ENCODE measurements around the gene TMEM168. TPM values are rescaled to one million over a fixed set of nuclear protein-coding genes. Genes with fewer than 3 reads are reported as not detected.

The TMEM168 gene
- polyA plus RNA-seq, 3 donors: 7.0 to 14.7 (median 14.6) TPM

DNA sequence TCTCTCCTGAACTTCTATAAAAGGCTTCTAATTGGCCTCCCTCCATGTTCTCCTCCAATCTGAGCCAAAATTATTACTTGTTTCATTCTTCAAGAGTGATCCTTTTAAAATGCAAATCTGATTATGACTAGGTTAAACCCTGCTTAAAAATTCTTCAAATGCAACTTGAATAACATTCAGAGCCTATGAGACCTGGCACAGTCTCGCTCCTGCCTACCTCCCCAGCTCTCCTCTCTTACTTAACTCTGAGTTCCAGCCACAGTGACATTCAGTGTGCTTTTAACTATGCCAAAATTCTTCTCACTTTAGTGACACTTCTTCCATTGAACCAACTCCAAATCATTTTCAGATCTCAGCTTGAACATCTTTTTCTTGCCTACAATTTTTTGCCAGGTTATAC lies 68.8 kb downstream of the TMEM168 start:
- no peak overlapping the region for H2AFZ ChIP-seq (ENCODE audit: insufficient read depth, low read depth, low read length, poor library complexity, severe bottlenecking)
- TF ChIP-seq, protein P1, sequence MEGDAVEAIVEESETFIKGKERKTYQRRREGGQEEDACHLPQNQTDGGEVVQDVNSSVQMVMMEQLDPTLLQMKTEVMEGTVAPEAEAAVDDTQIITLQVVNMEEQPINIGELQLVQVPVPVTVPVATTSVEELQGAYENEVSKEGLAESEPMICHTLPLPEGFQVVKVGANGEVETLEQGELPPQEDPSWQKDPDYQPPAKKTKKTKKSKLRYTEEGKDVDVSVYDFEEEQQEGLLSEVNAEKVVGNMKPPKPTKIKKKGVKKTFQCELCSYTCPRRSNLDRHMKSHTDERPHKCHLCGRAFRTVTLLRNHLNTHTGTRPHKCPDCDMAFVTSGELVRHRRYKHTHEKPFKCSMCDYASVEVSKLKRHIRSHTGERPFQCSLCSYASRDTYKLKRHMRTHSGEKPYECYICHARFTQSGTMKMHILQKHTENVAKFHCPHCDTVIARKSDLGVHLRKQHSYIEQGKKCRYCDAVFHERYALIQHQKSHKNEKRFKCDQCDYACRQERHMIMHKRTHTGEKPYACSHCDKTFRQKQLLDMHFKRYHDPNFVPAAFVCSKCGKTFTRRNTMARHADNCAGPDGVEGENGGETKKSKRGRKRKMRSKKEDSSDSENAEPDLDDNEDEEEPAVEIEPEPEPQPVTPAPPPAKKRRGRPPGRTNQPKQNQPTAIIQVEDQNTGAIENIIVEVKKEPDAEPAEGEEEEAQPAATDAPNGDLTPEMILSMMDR (IDR thresholded peaks at IDR 0.05): no peak
- no peaks in the 10 kb centered on the region for H3K36me3 Mint-ChIP-seq
- no peak overlapping the region for H3K4me3 Mint-ChIP-seq
- no peaks in the 10 kb centered on the region for H4K20me1 ChIP-seq (ENCODE audit: insufficient read depth, low read length)
- H3K36me3 ChIP-seq (replicated peaks in 1 of 2; ENCODE audit: control insufficient read depth in 1 of 2, insufficient read depth in 2 of 2, low read length in 2 of 2): no peaks in the 10 kb centered on the region
- no peaks in the 10 kb centered on the region for H3K4me1 Mint-ChIP-seq
- H3K4me3 ChIP-seq (replicated peaks in 1 of 3; ENCODE audit: low read depth in 2 of 3, low read length in 3 of 3): no peak overlapping the region
- no peak overlapping the region for H3K27ac ChIP-seq (ENCODE audit: low read depth in 1 of 2, low read length in 2 of 2)
- H3K4me1 ChIP-seq (ENCODE audit: control insufficient read depth in 1 of 2, insufficient read depth in 2 of 2, low read length in 2 of 2): no peaks in the 10 kb centered on the region
- peaks cover 0 to 3% of the 10 kb centered on the region in 2 donors for H3K9me3 ChIP-seq (replicated peaks in 1 of 2; ENCODE audit: control insufficient read depth in 1 of 2, insufficient read depth in 1 of 2, low read length in 2 of 2)
- H3K9me3 Mint-ChIP-seq: peaks cover 2 to 10% (median 3%) of the 10 kb centered on the region in 7 donors
- H3K79me2 ChIP-seq (ENCODE audit: insufficient read depth, low read length): no peaks in the 10 kb centered on the region
- no peaks in the 10 kb centered on the region for H3K27me3 ChIP-seq (ENCODE audit: control insufficient read depth in 2 of 2, insufficient read depth in 2 of 2, low read length in 2 of 2)
- intact Hi-C loops (cut with micrococcal nuclease): no loop called here
- no peak for DNase-seq
- no peak overlapping the region for H3K9ac ChIP-seq (ENCODE audit: insufficient read depth, low read length, poor library complexity, severe bottlenecking)
- WGBS (ENCODE audit: insufficient coverage): 100% methylated on average over 1 of the region's 1 CpG
- no peak overlapping the region for H3K27ac Mint-ChIP-seq
- H3K27me3 Mint-ChIP-seq (ENCODE audit: low read depth in 3 of 3): peaks cover 0 to 2% (median 0%) of the 10 kb centered on the region in 3 donors
- no peak overlapping the region for H3K4me2 ChIP-seq (replicated peaks; ENCODE audit: extremely low read depth, low read length, poor library complexity, severe bottlenecking)

DNA sequence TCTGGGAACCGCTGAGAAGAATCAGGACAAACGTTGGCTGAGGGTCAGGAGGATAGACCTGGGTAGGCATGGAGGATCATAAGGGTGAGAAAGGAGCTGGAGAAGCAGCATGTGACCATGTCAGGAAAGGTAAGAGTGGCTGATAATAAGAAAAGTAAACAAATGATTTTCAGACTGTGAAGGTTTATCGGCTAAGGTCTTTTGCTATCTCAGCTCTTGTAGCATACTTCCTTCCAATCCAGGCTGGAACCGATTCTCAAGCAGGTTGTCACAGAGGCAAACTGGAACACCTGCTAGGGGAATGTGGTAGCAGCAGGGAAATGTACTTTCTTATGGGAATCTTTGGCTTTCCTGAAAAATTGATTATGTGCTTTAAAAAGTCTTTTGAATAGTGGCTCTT lies 74.7 kb downstream of the TMEM168 start:
- Histone ChIP-seq H3K9ac (ENCODE audit: insufficient read depth, low read length, poor library complexity, severe bottlenecking) (no peak overlapping the region), H3K36me3 (replicated peaks in 1 of 2; ENCODE audit: control insufficient read depth in 1 of 2, insufficient read depth in 2 of 2, low read length in 2 of 2) (no peaks in the 10 kb centered on the region), H4K20me1 (ENCODE audit: insufficient read depth, low read length) (no peaks in the 10 kb centered on the region), H3K4me1 (ENCODE audit: control insufficient read depth in 1 of 2, insufficient read depth in 2 of 2, low read length in 2 of 2) (no peaks in the 10 kb centered on the region), H3K79me2 (ENCODE audit: insufficient read depth, low read length) (no peaks in the 10 kb centered on the region), H3K27me3 (ENCODE audit: control insufficient read depth in 2 of 2, insufficient read depth in 2 of 2, low read length in 2 of 2) (no peaks in the 10 kb centered on the region), H3K9me3 (replicated peaks in 1 of 2; ENCODE audit: control insufficient read depth in 1 of 2, insufficient read depth in 1 of 2, low read length in 2 of 2) (no peaks in the 10 kb centered on the region), H2AFZ (ENCODE audit: insufficient read depth, low read depth, low read length, poor library complexity, severe bottlenecking) (no peak overlapping the region), H3K27ac (ENCODE audit: low read depth in 1 of 2, low read length in 2 of 2) (no peak overlapping the region), H3K4me3 (replicated peaks in 1 of 3; ENCODE audit: low read depth in 2 of 3, low read length in 3 of 3) (no peak overlapping the region), H3K4me2 (replicated peaks; ENCODE audit: extremely low read depth, low read length, poor library complexity, severe bottlenecking) (no peak overlapping the region)
- H3K27ac Mint-ChIP-seq: no peak overlapping the region
- H3K9me3 Mint-ChIP-seq: peaks cover 0 to 12% (median 2%) of the 10 kb centered on the region in 7 donors
- H3K36me3 Mint-ChIP-seq: no peaks in the 10 kb centered on the region
- H3K4me1 Mint-ChIP-seq: no peaks in the 10 kb centered on the region
- no peak overlapping the region for H3K4me3 Mint-ChIP-seq
- TF ChIP-seq, protein P1 (IDR thresholded peaks at IDR 0.05): no peak
- intact Hi-C loops (cut with micrococcal nuclease): no loop called here
- no peak for DNase-seq
- peaks cover 0 to 2% (median 0%) of the 10 kb centered on the region in 3 donors for H3K27me3 Mint-ChIP-seq (ENCODE audit: low read depth in 3 of 3)
- WGBS (ENCODE audit: insufficient coverage): 93% methylated on average over 2 of the region's 4 CpGs

Measured in CD14-positive monocyte (primary cell).